ENCODE results near the gene DLGAP5. TPM values are rescaled to one million over a fixed set of nuclear protein-coding genes. Genes with fewer than 3 reads are reported as not detected.
A peak's percentile ranks its signal among the peaks of the same experiment; 100 is the strongest.

The DLGAP5 gene
- total and polyA plus RNA-seq, 8 donors: 0.12 to 0.90 (median 0.47) TPM; not detected in 4

DNA sequence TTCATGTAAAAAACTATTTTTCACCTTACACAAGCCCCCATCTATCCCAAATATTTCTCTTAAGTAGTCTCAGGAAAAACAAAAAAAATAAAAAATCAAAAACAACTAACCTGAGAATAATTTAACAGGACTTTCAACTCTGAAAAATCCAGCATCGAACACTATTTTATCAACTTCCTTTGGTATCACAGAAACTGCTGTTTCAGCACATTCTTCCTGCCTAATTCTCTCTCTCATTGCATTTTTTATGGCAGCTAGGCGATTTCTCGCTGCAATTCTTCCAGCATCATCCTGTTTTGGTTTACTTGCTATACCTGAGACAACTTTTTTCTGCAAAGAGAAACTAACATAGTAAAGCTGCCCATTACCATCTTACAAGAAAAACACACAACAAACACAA, 33.0 kb downstream of the DLGAP5 start:
- 70 to 77% methylated on average over 3 of the region's 3 CpGs for WGBS, 2 donors
- no peak for TF ChIP-seq CTCF (IDR thresholded peaks at IDR 0.05)
- intact Hi-C loops (cut with DNase I): loop anchor here in 2 of 3 donors (5.0 kb wide), 2 partner anchors 66 to 76 kb away; no protein-coding TSS in a partner anchor
- Histone ChIP-seq H3K27ac (no peak overlapping the region), H3K9me3 (no peaks in the 10 kb centered on the region), H3K4me1 (no peaks in the 10 kb centered on the region), H3K36me3 (no peaks in the 10 kb centered on the region), H3K4me3 (no peak overlapping the region), H3K27me3 (no peaks in the 10 kb centered on the region)
- DNase-seq (no peak), ATAC-seq (no peak), FAIRE-seq (no peak)

- no peaks in the 10 kb centered on the region for H3K4me1 ChIP-seq
- no peaks in the 10 kb centered on the region for H3K36me3 ChIP-seq
- no peaks in the 10 kb centered on the region for H3K27me3 ChIP-seq
- TF ChIP-seq CTCF (IDR thresholded peaks at IDR 0.05): no peak
- intact Hi-C loops (cut with DNase I): loop anchor here in 2 of 3 donors (5.0 kb wide), 2 partner anchors 65 to 75 kb away; no protein-coding TSS in a partner anchor
- H3K9me3 ChIP-seq: no peaks in the 10 kb centered on the region
- no peak overlapping the region for H3K27ac ChIP-seq
- 81 to 91% methylated on average over 1 of the region's 1 CpG for WGBS, 2 donors
- FAIRE-seq: no peak
- no peak for ATAC-seq
- no peak for DNase-seq
- H3K4me3 ChIP-seq: no peak overlapping the region
Observed at GRCh38 chr14:55157080-55157479, 34.3 kb downstream of the DLGAP5 start.

DNA sequence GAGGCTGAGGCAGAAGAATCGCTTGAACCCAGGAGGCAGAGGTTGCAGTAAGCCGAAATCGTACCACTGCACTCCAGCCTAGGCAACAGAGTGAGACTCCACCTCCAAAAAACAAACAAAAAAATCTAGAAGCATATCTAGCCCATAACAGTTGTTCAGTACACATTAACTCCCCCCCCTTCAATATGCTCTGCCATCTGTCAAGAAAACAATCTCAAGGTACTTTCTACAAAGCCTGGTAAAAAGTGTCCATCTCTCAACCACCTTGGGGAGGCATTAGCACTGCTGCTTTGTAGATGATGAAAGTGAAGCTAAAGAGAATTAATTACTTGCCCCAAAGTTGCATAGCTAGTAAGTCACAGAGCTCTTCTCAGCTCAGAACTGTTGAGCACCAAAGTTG, 37.4 kb downstream of the DLGAP5 start:
- FAIRE-seq (no peak), ATAC-seq (no peak), DNase-seq (no peak)
- TF ChIP-seq CTCF (IDR thresholded peaks at IDR 0.05): no peak
- 87 to 89% methylated on average over 3 of the region's 3 CpGs for WGBS, 2 donors
- Histone ChIP-seq H3K27me3 (no peaks in the 10 kb centered on the region), H3K4me3 (no peak overlapping the region), H3K9me3 (no peaks in the 10 kb centered on the region), H3K36me3 (no peaks in the 10 kb centered on the region), H3K4me1 (no peaks in the 10 kb centered on the region), H3K27ac (no peak overlapping the region)
- intact Hi-C loops (cut with DNase I): no loop called here

DNA sequence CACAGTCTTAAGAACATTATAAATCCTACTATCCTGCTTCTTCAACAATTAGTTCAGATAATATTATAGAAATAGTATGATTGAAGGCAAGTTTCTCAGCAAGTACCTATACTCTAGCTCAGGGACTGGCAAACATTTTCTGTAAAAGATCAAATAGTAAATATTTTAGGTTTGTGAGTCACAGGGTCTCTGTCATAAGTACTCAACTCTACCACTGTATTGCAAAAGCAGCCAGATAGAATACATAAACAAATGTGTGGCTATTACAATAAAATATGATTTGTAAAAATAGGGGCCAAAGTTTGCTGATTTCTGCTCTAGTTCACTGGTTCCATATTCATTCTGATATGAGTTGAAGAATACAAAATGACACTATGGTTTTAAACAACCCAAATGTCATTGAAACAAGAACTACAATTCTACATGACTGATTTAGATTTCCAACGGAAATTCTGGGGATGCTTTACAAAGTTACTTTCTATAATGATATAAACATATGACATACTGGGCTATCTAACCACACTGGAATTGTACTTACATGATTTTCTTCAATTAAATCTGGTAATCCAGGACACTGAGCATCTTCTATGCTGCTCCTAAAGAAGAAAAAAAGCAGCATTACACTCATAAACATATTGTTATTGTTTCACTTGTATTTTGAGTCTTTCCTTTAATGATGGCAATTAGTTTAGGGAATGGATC, 39.2 kb downstream of the DLGAP5 start:
- WGBS, 2 donors: 75 to 83% methylated on average over 1 of the region's 1 CpG
- FAIRE-seq (peak; percentile 5), DNase-seq (no peak), ATAC-seq (no peak)
- Histone ChIP-seq H3K9me3 (no peaks in the 10 kb centered on the region), H3K27me3 (no peaks in the 10 kb centered on the region), H3K4me3 (no peak overlapping the region), H3K36me3 (no peaks in the 10 kb centered on the region), H3K27ac (no peak overlapping the region), H3K4me1 (no peaks in the 10 kb centered on the region)
- no peak for TF ChIP-seq CTCF (IDR thresholded peaks at IDR 0.05)
- intact Hi-C loops (cut with DNase I): no loop called here

DNA sequence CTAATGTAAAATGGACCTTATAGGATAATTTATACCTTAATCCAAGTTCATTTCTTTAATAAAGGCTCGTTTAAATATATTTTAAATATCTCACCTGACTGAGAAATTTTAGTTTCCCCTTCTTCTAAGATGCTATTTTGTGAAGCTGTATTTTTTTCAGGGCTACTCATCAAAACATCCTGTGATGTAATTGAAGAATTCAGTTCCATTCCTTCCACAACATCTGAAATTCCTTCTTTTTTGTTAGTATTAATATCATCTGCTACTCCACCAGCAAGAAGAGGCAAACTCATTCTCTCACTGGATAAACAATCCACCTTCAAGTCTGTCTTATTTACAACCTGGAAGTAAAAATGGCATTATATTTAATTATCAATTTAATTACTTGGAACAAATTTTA, 39.8 kb downstream of the DLGAP5 start:
- DNase-seq: no peak
- H3K9me3 ChIP-seq: no peaks in the 10 kb centered on the region
- H3K27me3 ChIP-seq: no peaks in the 10 kb centered on the region
- WGBS, 2 donors: 82 to 88% methylated on average over 1 of the region's 1 CpG
- no peak for TF ChIP-seq CTCF (IDR thresholded peaks at IDR 0.05)
- H3K27ac ChIP-seq: no peak overlapping the region
- H3K36me3 ChIP-seq: no peaks in the 10 kb centered on the region
- intact Hi-C loops (cut with DNase I): no loop called here
- no peak for ATAC-seq
- H3K4me1 ChIP-seq: no peaks in the 10 kb centered on the region
- H3K4me3 ChIP-seq: no peak overlapping the region
- FAIRE-seq: no peak

Measured in pancreas (tissue), 10 donors.